Ascending aorta (tissue), 2 donors: ENCODE data around the gene ITCH. TPM values are rescaled to one million over a fixed set of nuclear protein-coding genes. Genes with fewer than 3 reads are reported as not detected.

Experiments used
- DNase-seq, 2 donors: peaks; one replicate each; pipeline ENCODE4 v3.0.0-alpha.2; 2019; ENCODE audit warnings: low spot score in 2 of 2
- H3K27ac ChIP-seq, 2 donors: fragments of 200-600 bp; sonication (generic); one replicate each; pipeline ENCODE4 v1.5.1; 2016 to 2017; ENCODE audit warnings: mild to moderate bottlenecking in 1 of 2
- H3K27me3 ChIP-seq: fragments of 200-600 bp; sonication (generic); one replicate; pipeline ENCODE4 v1.5.1; 2017
- H3K36me3 ChIP-seq, 2 donors: fragments of 200-600 bp; sonication (generic); one replicate each; pipeline ENCODE4 v1.5.1; 2016
- H3K4me1 ChIP-seq, 2 donors: fragments of 200-600 bp; sonication (generic); one replicate each; pipeline ENCODE4 v1.5.1; 2016 to 2017; ENCODE audit warnings: mild to moderate bottlenecking in 1 of 2
- H3K4me3 ChIP-seq, 2 donors: fragments of 200-600 bp; sonication (generic); one replicate each; pipeline ENCODE4 v1.5.1; 2016 to 2017; ENCODE audit warnings: mild to moderate bottlenecking in 1 of 2
- H3K9me3 ChIP-seq, 2 donors: fragments of 200-600 bp; sonication (generic); one replicate each; pipeline ENCODE4 v1.5.1; 2016
- CTCF ChIP-seq, 3 experiments: fragments of 200-600 bp in 2 of 3; fragments of 450-650 bp in 1 of 3; sonication (generic) in 2 of 3; IDR thresholded peaks; one replicate each; pipeline ENCODE4 v1.5.1; 2016 to 2019; ENCODE audit warnings: antibody characterized with exemption in 3 of 3, mild to moderate bottlenecking in 1 of 3, moderate library complexity in 1 of 3
- intact Hi-C: fragments of 100-400 bp; cut with DNase I; formaldehyde crosslinking; loops from one replicate; pipeline ENCODE4 v1.15.1; 2023
- total RNA-seq: library from RNA; depleted of rRNA; stranded (reverse); fragments of >200 nt; gene quantifications from one replicate; pipeline ENCODE4 v1.1.0, GENCODE V29; 2016

ITCH gene
- total RNA-seq, 1 donor from 2014 or later = 42.8 TPM

DNA sequence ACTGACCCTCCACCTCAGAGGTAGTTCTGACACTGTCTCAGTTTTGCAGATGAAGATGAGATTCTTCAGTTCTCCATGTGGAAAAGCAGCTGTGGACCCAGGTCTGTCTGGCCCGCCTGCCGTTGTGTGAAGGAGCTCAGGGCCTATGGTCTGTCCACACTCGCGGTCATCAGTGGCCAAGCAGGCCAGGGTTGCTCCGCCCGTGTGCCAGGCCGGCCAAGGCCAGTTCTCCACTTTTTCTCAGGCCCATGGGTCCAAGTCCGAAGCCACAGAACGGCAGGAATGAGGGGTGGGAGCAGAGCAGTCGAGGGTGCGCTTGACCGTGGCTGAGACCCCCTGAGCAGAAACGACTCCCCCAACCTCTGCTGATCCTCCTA lies 186.8 kb downstream of the ITCH start:
- TF ChIP-seq CTCF (IDR thresholded peaks at IDR 0.05) = no peak
- Histone ChIP-seq H3K9me3 (no peaks in the 10 kb centered on the region), H3K4me3 (no peak overlapping the region), H3K27ac (no peak overlapping the region), H3K4me1 (peaks cover 0 to 4% of the 10 kb centered on the region in 2 donors), H3K36me3 (no peaks in the 10 kb centered on the region), H3K27me3 (no peaks in the 10 kb centered on the region)
- no peak for DNase-seq
- intact Hi-C loops = no loop called here

GRCh38 chr20:34552569-34552968 lies 189.5 kb downstream of the ITCH start:
- no peak for TF ChIP-seq CTCF (IDR thresholded peaks at IDR 0.05)
- Histone ChIP-seq H3K9me3 (no peaks in the 10 kb centered on the region), H3K4me3 (no peak overlapping the region), H3K27me3 (no peaks in the 10 kb centered on the region), H3K27ac (no peak overlapping the region), H3K4me1 (peaks cover 0 to 4% of the 10 kb centered on the region in 2 donors), H3K36me3 (no peaks in the 10 kb centered on the region)
- DNase-seq = no peak
- intact Hi-C loops = no loop called here

- Histone ChIP-seq H3K27me3 (no peaks in the 10 kb centered on the region), H3K27ac (peak overlapping the region; percentile 1 to 44), H3K36me3 (no peaks in the 10 kb centered on the region), H3K4me1 (peaks cover 4 to 6% of the 10 kb centered on the region in 2 donors), H3K9me3 (no peaks in the 10 kb centered on the region), H3K4me3 (no peak overlapping the region)
- DNase-seq = no peak
- intact Hi-C loops = no loop called here
- no peak for TF ChIP-seq CTCF (IDR thresholded peaks at IDR 0.05)
These were observed 190.3 kb downstream of the ITCH start for GRCh38 chr20:34553366-34553867.

DNA sequence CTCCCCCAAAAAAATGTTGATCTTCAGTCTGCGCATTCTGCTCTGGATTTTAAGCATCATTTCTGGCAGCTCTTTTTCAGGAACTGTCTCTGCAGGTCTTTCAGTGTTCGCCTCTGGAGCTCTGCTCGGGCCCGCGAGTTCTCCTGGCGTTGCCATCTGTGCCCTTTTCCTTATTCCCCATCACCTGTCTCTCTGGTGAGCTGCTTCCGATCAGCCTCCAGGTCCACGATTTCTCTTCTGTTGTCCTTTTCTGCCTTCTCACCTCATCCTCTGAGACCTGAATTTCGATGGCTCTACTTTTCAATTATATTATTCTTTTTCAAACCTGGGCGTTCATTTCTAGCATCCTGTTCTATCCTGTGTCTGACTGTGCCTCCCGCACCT lies 194.9 kb downstream of the ITCH start:
- Histone ChIP-seq H3K4me3 (peak overlapping the region; percentile 92 to 95), H3K4me1 (peaks cover 7 to 10% of the 10 kb centered on the region in 2 donors), H3K9me3 (no peaks in the 10 kb centered on the region), H3K27ac (peak overlapping the region; percentile 99 to 100), H3K27me3 (no peaks in the 10 kb centered on the region), H3K36me3 (no peaks in the 10 kb centered on the region)
- peak in 1 of 2 donors; percentile 60 for DNase-seq
- intact Hi-C loops = loop anchor here (1.0 to 2.0 kb wide), 5 partner anchors 41 to 255 kb away; partner anchors contain the start of genes AHCY, DYNLRB1, ITCH and PIGU
- TF ChIP-seq CTCF (IDR thresholded peaks at IDR 0.05) = no peak

- intact Hi-C loops = loop anchor here (1.0 to 2.0 kb wide), 5 partner anchors 42 to 256 kb away; partner anchors contain the start of genes AHCY, DYNLRB1, ITCH and PIGU
- H3K36me3 ChIP-seq = no peaks in the 10 kb centered on the region
- peaks cover 7% of the 10 kb centered on the region in 2 donors for H3K4me1 ChIP-seq
These were observed 195.5 kb downstream of the ITCH start, which contains the start of gene MAP1LC3A for GRCh38 chr20:34558320-34559218. TSS of gene MAP1LC3A (plus strand) at chr20:34558718. CDS start at chr20:34558869, 151 bp downstream.

More at GRCh38 chr20:34558320-34559218, 195.5 kb downstream of the ITCH start, which contains the start of gene MAP1LC3A:
- TF ChIP-seq CTCF (IDR thresholded peaks at IDR 0.05) = no peak
- no peaks in the 10 kb centered on the region for H3K27me3 ChIP-seq
- peak; percentile 91 to 98 for DNase-seq
- no peaks in the 10 kb centered on the region for H3K9me3 ChIP-seq
- H3K4me3 ChIP-seq = peak within 1 kb of the TSS; percentile 92 to 95
- H3K27ac ChIP-seq = peak within 1 kb of the TSS; percentile 99 to 100
